Activated CD4-positive, CD25-positive, alpha-beta regulatory T cell treated with anti-CD3 and anti-CD28 coated beads, Interleukin-2, amount 50 U/mL, for 16 hours (primary cell): ENCODE measurements around the gene KLF15.

Source experiments
- DNase-seq: peaks from one replicate; pipeline ENCODE4 v3.0.0-alpha.2; 2020; ENCODE audit warnings: low read depth, low spot score

KLF15 gene

GRCh38 chr3:126360714-126361060 is 3.5 kb upstream of the KLF15 start:
- DNase-seq: no peak

- no peak for DNase-seq
These were observed 3.0 kb upstream of the KLF15 start for GRCh38 chr3:126360046-126360713.

- DNase-seq: no peak
These were observed 1.6 kb upstream of the KLF15 start for GRCh38 chr3:126358816-126359181.

GRCh38 chr3:126358038-126358815 is 1.0 kb upstream of the KLF15 start:
- DNase-seq: no peak

- no peak for DNase-seq
These were observed 589 bp downstream of the KLF15 start for GRCh38 chr3:126356373-126357264.

GRCh38 chr3:126355777-126356372 is 1.3 kb downstream of the KLF15 start:
- DNase-seq: no peak

- DNase-seq: no peak
These were observed 2.0 kb downstream of the KLF15 start for GRCh38 chr3:126355251-126355650.

GRCh38 chr3:126354776-126355175 is 2.4 kb downstream of the KLF15 start:
- no peak for DNase-seq

- DNase-seq: no peak
These were observed 3.4 kb downstream of the KLF15 start for GRCh38 chr3:126353694-126354321.

GRCh38 chr3:126352476-126353454 is 4.4 kb downstream of the KLF15 start:
- no peak for DNase-seq

- no peak for DNase-seq
These were observed 5.3 kb downstream of the KLF15 start for GRCh38 chr3:126351771-126352475.

- DNase-seq: no peak
These were observed 6.0 kb downstream of the KLF15 start for GRCh38 chr3:126351086-126351770.

GRCh38 chr3:126350502-126351085 is 6.6 kb downstream of the KLF15 start:
- no peak for DNase-seq

- DNase-seq: no peak
These were observed 7.4 kb downstream of the KLF15 start for GRCh38 chr3:126349611-126350501.

GRCh38 chr3:126349071-126349470 is 8.1 kb downstream of the KLF15 start:
- no peak for DNase-seq

GRCh38 chr3:126348308-126348920 is 8.8 kb downstream of the KLF15 start:
- DNase-seq: no peak

- DNase-seq: no peak
These were observed 9.6 kb downstream of the KLF15 start for GRCh38 chr3:126347543-126348161.
